PC-9 (cell line): ENCODE measurements around the gene GRIN2D. TPM values are rescaled to one million over a fixed set of nuclear protein-coding genes. Genes with fewer than 3 reads are reported as not detected.

Source experiments
- BruUV-seq: library from RNA; stranded (reverse); fragments of 400-500 nt; replicated peaks from 2 replicates; lab custom pipeline; 2021; lab: Mats Ljungman, UMichigan
- CTCF ChIA-PET: fragments of 300-600 bp; sonication (Branson Sonifier 250); formaldehyde crosslinking; loops from one replicate; lab custom pipeline; 2022; ENCODE audit warnings: antibody characterized with exemption; lab: Charles Lee
- POLR2A ChIA-PET: fragments of 300-600 bp; sonication (Branson Sonifier 250); formaldehyde crosslinking; loops from one replicate; lab custom pipeline; 2022; ENCODE audit warnings: antibody characterized with exemption; ENCODE audit not compliant: unreplicated experiment; lab: Charles Lee
- DNase-seq, 2 experiments: peaks; one replicate each; pipeline versions ENCODE4 v3.0.0 to v3.0.0-alpha.2; 2015 to 2022; ENCODE audit warnings: mixed read lengths in 1 of 2
- H2AFZ ChIP-seq: fragments of 200-600 bp; sonication (generic); 2 replicates; pipeline ENCODE4 v1.8.1; 2017; ENCODE audit warnings: antibody characterized with exemption
- H3F3A ChIP-seq: fragments of 200-600 bp; sonication (generic); 2 replicates; pipeline ENCODE4 v1.8.1; 2017; ENCODE audit warnings: antibody characterized with exemption, mild to moderate bottlenecking, low read depth; ENCODE audit not compliant: insufficient read depth
- H3K27ac ChIP-seq: fragments of 200-600 bp; sonication (generic); 2 replicates; pipeline ENCODE4 v1.6.1; 2016; ENCODE audit warnings: mixed run types
- H3K27me3 ChIP-seq: fragments of 200-600 bp; sonication (generic); 2 replicates; pipeline ENCODE4 v1.6.1; 2016; ENCODE audit warnings: low read depth, mixed run types; ENCODE audit not compliant: insufficient read depth
- H3K36me3 ChIP-seq: fragments of 200-600 bp; sonication (generic); 2 replicates; pipeline ENCODE4 v1.6.1; 2016; ENCODE audit warnings: low read depth, mixed run types
- H3K4me1 ChIP-seq: fragments of 200-600 bp; sonication (generic); replicated peaks from 2 replicates; pipeline ENCODE4 v1.6.1; 2016; ENCODE audit warnings: mixed run types; ENCODE audit not compliant: insufficient read depth
- H3K4me2 ChIP-seq: fragments of 200-600 bp; sonication (generic); 2 replicates; pipeline ENCODE4 v1.6.1; 2017; ENCODE audit warnings: mixed run types
- H3K4me3 ChIP-seq: fragments of 200-600 bp; sonication (generic); 2 replicates; pipeline ENCODE4 v1.6.1; 2016; ENCODE audit warnings: mixed run types
- H3K79me2 ChIP-seq: fragments of 200-600 bp; sonication (generic); 2 replicates; pipeline ENCODE4 v1.6.1; 2017; ENCODE audit warnings: low read depth, mixed run types
- H3K9me2 ChIP-seq: fragments of 200-600 bp; sonication (generic); 2 replicates; pipeline ENCODE4 v1.8.1; 2017; ENCODE audit warnings: mild to moderate bottlenecking; ENCODE audit not compliant: insufficient read depth
- H3K9me3 ChIP-seq: fragments of 200-600 bp; sonication (generic); 2 replicates; pipeline ENCODE4 v1.8.1; 2016; ENCODE audit warnings: low read depth; ENCODE audit not compliant: insufficient read depth
- H4K20me1 ChIP-seq: fragments of 200-600 bp; sonication (generic); 2 replicates; pipeline ENCODE4 v1.8.1; 2017; ENCODE audit not compliant: insufficient read depth
- EZH2 ChIP-seq: fragments of 200-600 bp; sonication (generic); IDR thresholded peaks from 2 replicates; pipeline ENCODE4 v1.8.0; 2017; ENCODE audit warnings: antibody characterized with exemption, low read depth
- intact Hi-C: fragments of 100-400 bp; cut with micrococcal nuclease; formaldehyde crosslinking; loops from one replicate; pipeline ENCODE4 v1.10.0; 2022; ENCODE audit not compliant: unreplicated experiment
- total RNA-seq: library from RNA; stranded (reverse); gene quantifications from 2 replicates; pipeline ENCODE4 v1.2.3, GENCODE V29; 2021
- TF ChIP-seq, protein P1 (sequence below): fragments of 200-600 bp; sonication (generic); conservative IDR thresholded peaks from 2 replicates; pipeline ENCODE4 v1.6.1; 2017; ENCODE audit warnings: mixed run types, antibody characterized with exemption, mild to moderate bottlenecking, moderate library complexity

The GRIN2D gene
- total RNA-seq, 1 experiment from 2014 or later: 3.8 TPM

DNA sequence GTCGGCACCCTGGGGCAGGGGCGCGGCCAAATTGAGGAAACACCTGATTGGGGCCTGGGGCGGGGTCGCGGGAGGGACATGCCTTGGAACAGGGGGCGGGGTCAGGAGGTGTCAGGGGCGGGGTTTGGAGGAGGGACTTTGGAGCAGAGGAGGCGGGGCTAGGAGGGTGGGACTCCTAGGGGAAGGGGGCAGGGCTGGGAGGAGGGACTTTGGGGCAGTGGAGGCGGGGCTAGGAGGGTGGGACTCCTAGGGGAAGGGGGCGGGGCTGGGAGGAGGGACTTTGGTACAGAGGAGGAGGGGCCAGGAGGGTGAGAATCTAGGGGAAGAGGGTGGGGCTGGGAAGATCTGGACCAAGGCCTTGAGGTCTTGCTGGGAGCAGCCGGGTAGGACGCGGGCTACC is 21.9 kb downstream of the GRIN2D start:
- intact Hi-C loops: no loop called here
- Histone ChIP-seq H2AFZ (no peak overlapping the region), H3K4me2 (no peak overlapping the region)

DNA sequence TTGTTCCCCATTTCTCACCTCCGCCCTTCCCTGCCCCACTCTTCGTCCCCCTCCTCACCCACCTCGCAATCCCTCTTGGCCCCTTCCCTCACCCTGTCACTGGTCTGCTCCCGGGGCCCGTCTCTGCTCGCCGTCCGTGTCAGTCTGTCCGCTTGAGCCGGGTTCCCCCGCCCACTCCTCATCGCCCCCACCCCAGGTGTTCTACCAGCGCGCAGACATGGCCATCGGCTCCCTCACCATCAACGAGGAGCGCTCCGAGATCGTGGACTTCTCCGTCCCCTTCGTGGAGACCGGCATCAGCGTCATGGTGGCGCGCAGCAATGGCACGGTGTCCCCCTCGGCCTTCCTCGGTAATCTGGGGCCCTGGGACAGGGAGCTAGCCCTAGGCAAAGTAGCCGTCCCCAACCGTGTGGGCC is 22.3 kb downstream of the GRIN2D start:
- Histone ChIP-seq H3K4me3 (no peak overlapping the region), H3F3A (peaks cover 38% of the 10 kb centered on the region), H3K79me2 (peaks cover 14% of the 10 kb centered on the region), H3K4me2 (no peak overlapping the region), H3K9me2 (no peaks in the 10 kb centered on the region), H3K9me3 (no peaks in the 10 kb centered on the region), H3K4me1 (peaks cover 7% of the 10 kb centered on the region; the same call in 1 of the 2 replicates), H3K27ac (no peak overlapping the region), H3K27me3 (no peaks in the 10 kb centered on the region), H2AFZ (no peak overlapping the region), H3K36me3 (peaks cover 26% of the 10 kb centered on the region), H4K20me1 (peaks cover 31% of the 10 kb centered on the region)
- intact Hi-C loops: no loop called here
- CTCF ChIA-PET: interaction anchor here (0.7 kb wide), 1 partner anchor 297 kb away, joined by 7 read pairs; no protein-coding TSS in a partner anchor
- DNase-seq: no peak
- POLR2A ChIA-PET: no interaction called here
- no TSS peak for BruUV-seq
- TF ChIP-seq, protein P1, sequence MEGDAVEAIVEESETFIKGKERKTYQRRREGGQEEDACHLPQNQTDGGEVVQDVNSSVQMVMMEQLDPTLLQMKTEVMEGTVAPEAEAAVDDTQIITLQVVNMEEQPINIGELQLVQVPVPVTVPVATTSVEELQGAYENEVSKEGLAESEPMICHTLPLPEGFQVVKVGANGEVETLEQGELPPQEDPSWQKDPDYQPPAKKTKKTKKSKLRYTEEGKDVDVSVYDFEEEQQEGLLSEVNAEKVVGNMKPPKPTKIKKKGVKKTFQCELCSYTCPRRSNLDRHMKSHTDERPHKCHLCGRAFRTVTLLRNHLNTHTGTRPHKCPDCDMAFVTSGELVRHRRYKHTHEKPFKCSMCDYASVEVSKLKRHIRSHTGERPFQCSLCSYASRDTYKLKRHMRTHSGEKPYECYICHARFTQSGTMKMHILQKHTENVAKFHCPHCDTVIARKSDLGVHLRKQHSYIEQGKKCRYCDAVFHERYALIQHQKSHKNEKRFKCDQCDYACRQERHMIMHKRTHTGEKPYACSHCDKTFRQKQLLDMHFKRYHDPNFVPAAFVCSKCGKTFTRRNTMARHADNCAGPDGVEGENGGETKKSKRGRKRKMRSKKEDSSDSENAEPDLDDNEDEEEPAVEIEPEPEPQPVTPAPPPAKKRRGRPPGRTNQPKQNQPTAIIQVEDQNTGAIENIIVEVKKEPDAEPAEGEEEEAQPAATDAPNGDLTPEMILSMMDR: no peak
- TF ChIP-seq EZH2: no peak

More for the DNA sequence above, 21.9 kb downstream of the GRIN2D start:
- ChIA-PET CTCF (no interaction called here), POLR2A (interaction anchor here (0.7 kb wide), 1 partner anchor 72 kb away, joined by 16 read pairs; no protein-coding TSS in a partner anchor)
- peaks cover 14% of the 10 kb centered on the region for H3K79me2 ChIP-seq
- no peak overlapping the region for H3K27ac ChIP-seq
- peaks cover 7% of the 10 kb centered on the region; the same call in 1 of the 2 replicates for H3K4me1 ChIP-seq
- peaks cover 38% of the 10 kb centered on the region for H3F3A ChIP-seq
- H3K9me2 ChIP-seq: no peaks in the 10 kb centered on the region
- no peak overlapping the region for H3K4me3 ChIP-seq
- H3K36me3 ChIP-seq: peaks cover 26% of the 10 kb centered on the region
- no peaks in the 10 kb centered on the region for H3K27me3 ChIP-seq
- no peaks in the 10 kb centered on the region for H3K9me3 ChIP-seq
- peak; percentile 71 to 75 for DNase-seq
- H4K20me1 ChIP-seq: peaks cover 31% of the 10 kb centered on the region
- no TSS peak for BruUV-seq
- TF ChIP-seq EZH2: no peak
- TF ChIP-seq, protein P1: no peak

DNA sequence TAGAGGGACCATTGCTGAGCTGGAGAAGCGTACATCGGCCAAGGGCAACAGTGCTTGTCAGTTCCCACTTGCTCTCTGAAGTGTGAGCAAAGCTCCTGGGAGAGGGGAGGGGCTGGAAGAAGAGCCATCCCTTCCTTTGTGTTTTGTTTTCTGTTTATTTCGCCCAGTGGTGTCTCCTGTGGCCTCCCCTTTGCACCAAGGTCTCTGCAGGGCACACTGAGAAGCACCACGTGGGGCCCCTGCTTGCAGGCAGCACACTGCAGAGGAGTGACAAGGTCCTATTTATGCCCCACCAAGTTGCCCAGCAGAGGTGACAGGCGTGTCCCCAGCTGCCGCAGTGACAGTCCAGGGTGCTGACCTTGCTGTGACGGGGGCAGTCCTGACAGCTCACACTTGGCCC is 24.0 kb downstream of the GRIN2D start:
- DNase-seq: no peak
- no peaks in the 10 kb centered on the region for H3K27me3 ChIP-seq
- H3K4me1 ChIP-seq: peaks cover 7% of the 10 kb centered on the region; the same call in 1 of the 2 replicates
- BruUV-seq: no TSS peak
- H3K9me3 ChIP-seq: no peaks in the 10 kb centered on the region
- H3K9me2 ChIP-seq: no peaks in the 10 kb centered on the region
- POLR2A ChIA-PET: no interaction called here
- CTCF ChIA-PET: interaction anchor here (0.7 kb wide), 1 partner anchor 16 kb away, joined by 13 read pairs; no protein-coding TSS in a partner anchor
- 0 out of 2 replicates have a peak, but pooled peaks cover 10% of the 10 kb centered on the region for H3K79me2 ChIP-seq
- TF ChIP-seq EZH2: no peak
- TF ChIP-seq, protein P1: no peak
- H3K4me3 ChIP-seq: no peak overlapping the region
- peaks cover 26% of the 10 kb centered on the region for H4K20me1 ChIP-seq
- intact Hi-C loops: no loop called here
- no peak overlapping the region for H2AFZ ChIP-seq
- peaks cover 29% of the 10 kb centered on the region; the same call in 1 of the 2 replicates for H3F3A ChIP-seq
- peaks cover 31% of the 10 kb centered on the region for H3K36me3 ChIP-seq
- no peak overlapping the region for H3K27ac ChIP-seq
- H3K4me2 ChIP-seq: no peak overlapping the region
